NCI-H345 (cell line): ENCODE measurements around the gene TAF9B.
"Not testable (repeated sequence)": the region's sequence is repeated elsewhere in the genome, so short reads cannot be mapped to it uniquely, and the experiment has no call there.

Source experiments
- DNase-seq: peaks from one replicate; lab custom pipeline; 2025; lab: John Stamatoyannopoulos, UW

Gene TAF9B, protein sequence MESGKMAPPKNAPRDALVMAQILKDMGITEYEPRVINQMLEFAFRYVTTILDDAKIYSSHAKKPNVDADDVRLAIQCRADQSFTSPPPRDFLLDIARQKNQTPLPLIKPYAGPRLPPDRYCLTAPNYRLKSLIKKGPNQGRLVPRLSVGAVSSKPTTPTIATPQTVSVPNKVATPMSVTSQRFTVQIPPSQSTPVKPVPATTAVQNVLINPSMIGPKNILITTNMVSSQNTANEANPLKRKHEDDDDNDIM

GRCh38 chrX:78139160-78140123 lies at the start of gene TAF9B:
TSS of gene TAF9B (minus strand) at chrX:78139650. CDS start at chrX:78139611, 39 bp downstream.
- peak; percentile 92 for DNase-seq

DNA sequence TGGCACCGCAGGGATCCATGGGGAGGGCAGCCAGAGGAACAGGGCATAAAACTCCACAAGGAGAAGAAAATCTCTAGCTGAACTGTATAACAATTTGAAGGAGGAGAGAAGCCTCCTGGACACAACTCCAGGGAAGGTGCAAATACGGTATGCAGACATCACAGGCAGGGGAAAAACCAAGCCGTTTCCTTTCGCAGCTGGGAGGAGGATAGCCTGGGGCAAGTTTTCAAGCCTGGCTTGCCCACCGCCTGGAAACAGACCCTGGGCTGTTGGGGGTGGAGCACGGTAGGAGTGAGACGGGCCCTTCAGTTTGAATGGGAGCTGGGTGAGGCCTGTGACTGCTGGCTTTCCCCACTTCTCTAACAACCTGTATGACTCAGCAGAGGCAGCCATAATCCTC lies 43.4 kb upstream of the TAF9B start:
- no peak for DNase-seq

- no peak for DNase-seq
Observed at GRCh38 chrX:78181307-78181706, 41.9 kb upstream of the TAF9B start.

GRCh38 chrX:78168065-78168464 lies 28.6 kb upstream of the TAF9B start:
- no peak for DNase-seq

- no peak for DNase-seq
Observed at GRCh38 chrX:78165425-78165824, 26.0 kb upstream of the TAF9B start.

DNA sequence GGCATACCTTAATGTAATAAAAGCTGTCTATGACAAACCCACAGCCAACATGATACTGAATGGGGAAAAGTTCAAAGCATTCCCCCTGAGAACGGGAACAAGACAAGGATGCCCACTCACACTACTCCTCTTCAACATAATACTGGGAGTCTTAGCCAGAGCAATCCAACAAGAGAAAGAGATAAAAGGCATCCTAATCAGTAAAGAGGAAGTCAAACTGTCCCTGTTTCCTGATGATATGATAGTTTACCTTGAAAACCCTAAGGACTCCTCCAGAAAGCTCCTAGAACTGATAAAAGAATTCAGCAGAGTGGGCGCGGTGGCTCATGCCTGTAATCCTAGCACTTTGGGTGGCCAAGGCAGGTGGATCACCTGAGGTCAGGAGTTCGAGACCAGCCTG lies 23.7 kb upstream of the TAF9B start:
- DNase-seq = not testable (repeated sequence)

DNA sequence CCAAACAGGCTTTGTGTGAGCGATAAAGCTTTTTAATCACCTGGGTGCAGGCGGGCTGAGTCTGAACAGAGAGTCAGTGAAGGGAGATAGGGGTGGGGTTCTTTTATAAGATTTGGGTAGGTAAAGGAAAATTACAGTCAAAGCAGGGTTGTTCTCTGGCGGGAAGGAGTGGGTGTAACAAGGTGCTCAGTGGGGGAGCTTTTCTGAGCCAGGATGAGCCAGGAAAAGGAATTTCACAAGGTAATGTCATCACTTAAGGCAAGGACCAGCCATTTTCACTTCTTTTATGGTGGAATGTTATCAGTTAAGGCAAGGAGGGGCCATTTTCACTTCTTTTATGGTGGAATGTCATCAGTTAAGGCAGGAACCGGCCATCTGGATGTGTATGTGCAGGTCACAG lies 21.3 kb upstream of the TAF9B start:
- DNase-seq = not testable (repeated sequence)

GRCh38 chrX:78157846-78158245 lies 18.4 kb upstream of the TAF9B start:
- not testable (repeated sequence) for DNase-seq

DNA sequence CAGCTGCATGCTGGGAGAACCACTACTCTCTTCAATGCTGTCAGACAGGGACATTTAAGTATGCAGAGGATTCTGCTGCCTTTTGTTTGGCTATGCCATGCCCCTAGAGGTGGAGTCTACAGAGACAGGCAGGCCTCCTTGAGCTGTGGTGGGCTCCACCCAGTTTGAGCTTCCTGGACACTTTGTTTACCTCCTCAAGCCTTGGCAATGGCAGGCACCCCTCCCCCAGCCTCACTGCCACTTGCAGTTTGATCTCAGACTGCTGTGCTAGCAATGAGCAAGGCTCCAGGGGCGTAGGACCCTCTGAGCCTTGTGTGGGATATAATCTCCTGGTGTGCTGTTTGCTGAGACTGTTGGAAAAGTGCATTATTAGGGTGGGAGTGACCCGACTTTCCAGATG lies 17.9 kb upstream of the TAF9B start:
- DNase-seq = not testable (repeated sequence)

- DNase-seq = not testable (repeated sequence)
Observed at GRCh38 chrX:78147002-78147540, 7.6 kb upstream of the TAF9B start.

GRCh38 chrX:78140206-78140605 lies 756 bp upstream of the TAF9B start:
- no peak for DNase-seq

- no peak for DNase-seq
Observed at GRCh38 chrX:78133238-78133960, 6.1 kb downstream of the TAF9B start.

DNA sequence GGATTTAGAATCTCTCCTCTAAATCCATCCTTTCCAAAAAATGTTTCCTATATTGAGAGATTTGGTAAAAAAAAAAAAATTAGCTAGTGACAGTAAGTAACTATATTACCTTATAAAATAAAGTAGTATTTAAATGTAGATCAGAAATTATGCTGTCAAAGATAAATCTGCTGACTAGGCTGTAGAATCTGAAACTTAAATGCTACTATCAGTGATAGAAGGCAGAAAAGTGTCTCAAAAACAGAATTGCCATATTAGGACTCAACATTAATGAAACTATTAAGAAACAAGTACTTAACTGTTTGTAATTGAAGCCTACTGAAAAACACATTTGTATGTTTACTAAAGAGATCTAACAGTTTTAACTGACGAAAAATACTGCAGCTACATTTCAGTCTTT lies 8.3 kb downstream of the TAF9B start:
- DNase-seq = no peak

- DNase-seq = no peak
Observed at GRCh38 chrX:78130396-78130795, 9.1 kb downstream of the TAF9B start.

- DNase-seq = no peak
Observed at GRCh38 chrX:78129714-78130113, 9.7 kb downstream of the TAF9B start.

DNA sequence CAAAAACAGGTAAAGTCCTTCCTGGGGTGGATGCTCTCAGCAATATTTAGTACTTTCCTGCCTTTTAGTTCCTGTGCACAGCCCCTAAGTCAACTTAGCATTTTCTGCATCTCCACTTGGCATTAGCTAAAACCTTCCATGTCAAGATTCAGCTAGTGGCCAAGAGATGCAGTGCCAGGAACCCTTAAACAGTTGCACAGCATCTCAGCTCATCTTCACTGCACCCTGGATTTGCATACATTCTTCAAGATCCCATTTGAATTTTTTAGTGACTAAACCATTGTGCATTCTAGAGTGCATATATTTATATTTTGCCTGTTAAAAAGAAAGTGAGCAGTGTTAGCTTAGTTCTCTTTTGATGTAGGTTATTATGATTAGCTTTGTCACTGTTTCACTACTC lies 13.7 kb downstream of the TAF9B start:
- not testable (repeated sequence) for DNase-seq

DNA sequence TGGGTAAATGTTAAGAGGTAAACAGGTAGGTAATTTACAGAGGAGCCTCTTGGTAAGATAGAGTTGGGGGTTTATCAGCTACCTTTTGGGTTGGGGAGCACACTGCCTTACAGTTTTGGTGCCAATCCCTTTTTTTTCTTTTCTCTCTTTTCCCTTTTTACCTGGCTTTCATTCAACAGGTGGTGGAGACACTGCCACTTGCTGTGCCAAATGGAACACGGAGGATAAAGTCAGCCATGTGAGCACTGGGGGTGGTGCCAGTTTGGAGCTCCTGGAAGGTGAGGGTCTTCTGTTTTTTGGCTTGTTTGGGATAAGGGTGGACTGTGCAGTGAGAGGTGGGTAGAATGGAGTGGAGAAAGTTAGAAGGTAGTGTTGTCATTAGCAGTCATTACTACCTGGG lies 14.3 kb downstream of the TAF9B start:
- DNase-seq = no peak

- no peak for DNase-seq
Observed at GRCh38 chrX:78124307-78124706, 15.1 kb downstream of the TAF9B start.

GRCh38 chrX:78123190-78123589 lies 16.3 kb downstream of the TAF9B start:
- no peak for DNase-seq

GRCh38 chrX:78119521-78120227 lies 19.8 kb downstream of the TAF9B start:
- DNase-seq = no peak

DNA sequence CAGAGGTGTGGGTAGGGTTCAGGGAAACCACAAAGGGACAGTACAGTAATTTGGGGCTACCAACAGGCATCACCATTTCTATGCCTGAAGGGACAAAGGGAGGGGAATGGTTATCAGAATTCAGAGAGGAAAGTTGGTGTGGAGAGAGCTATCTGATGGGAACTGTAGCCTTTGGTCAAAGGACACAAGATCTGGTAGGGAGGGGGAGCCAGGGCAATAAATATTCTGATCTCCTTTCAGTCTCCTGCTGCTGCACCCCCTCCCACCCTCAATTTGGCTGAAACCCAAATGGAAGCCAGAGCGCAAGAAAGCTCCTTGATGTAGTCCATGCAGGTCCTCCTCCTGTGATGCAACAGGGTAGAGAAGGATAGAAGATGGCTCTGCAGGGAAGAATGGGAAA lies 20.8 kb downstream of the TAF9B start:
- no peak for DNase-seq

- no peak for DNase-seq
Observed at GRCh38 chrX:78116766-78117165, 22.7 kb downstream of the TAF9B start.
